H1 (cell line): Measurements from ENCODE around the gene TCF7L1. TPM values are rescaled to one million over a fixed set of nuclear protein-coding genes. Genes with fewer than 3 reads are reported as not detected.
"Not testable (repeated sequence)": the region's sequence is repeated elsewhere in the genome, so short reads cannot be mapped to it uniquely, and the experiment has no call there.

Source experiments
- CTCF ChIA-PET: fragments of 300-600 bp; sonication (Branson Sonifier 250); formaldehyde crosslinking; loops from one replicate; lab custom pipeline; 2021; ENCODE audit not compliant: partially characterized antibody; lab: Charles Lee
- POLR2A ChIA-PET: fragments of 300-600 bp; sonication (Branson Sonifier 250); formaldehyde crosslinking; loops from one replicate; lab custom pipeline; 2021; ENCODE audit warnings: inconsistent platforms; ENCODE audit not compliant: partially characterized antibody; lab: Charles Lee
- DNase-seq, 2 experiments: peaks; one replicate each; pipeline versions ENCODE4 v3.0.0 to v3.0.0-alpha.2; 2010 to 2022; ENCODE audit warnings: low spot score in 2 of 2, low read depth in 1 of 2, mixed read lengths in 1 of 2
- FAIRE-seq: peaks from 2 replicates; lab custom pipeline; 2011; peaks lifted over from hg19 to GRCh38; lab: Jason Lieb, UNC
- H2AFZ ChIP-seq: 2 replicates; pipeline ENCODE4 v1.8.1; 2012; ENCODE audit warnings: low read length, inconsistent platforms
- H2AK5ac ChIP-seq: 2 replicates; pipeline ENCODE4 v1.6.1; 2013; ENCODE audit warnings: low read depth, low read length
- H2BK120ac ChIP-seq: replicated peaks from 2 replicates; pipeline ENCODE3; 2013; ENCODE audit warnings: low read depth, low read length, inconsistent platforms
- H2BK12ac ChIP-seq: 2 replicates; pipeline ENCODE4 v1.6.1; 2013; ENCODE audit warnings: low read depth, low read length
- H2BK15ac ChIP-seq: 2 replicates; pipeline ENCODE4 v1.6.1; 2013; ENCODE audit warnings: low read length
- H2BK20ac ChIP-seq: 2 replicates; pipeline ENCODE4 v1.6.1; 2013; ENCODE audit warnings: low read length
- H2BK5ac ChIP-seq: 2 replicates; pipeline ENCODE4 v1.6.1; 2013; ENCODE audit warnings: low read depth, low read length
- H3K14ac ChIP-seq: 2 replicates; pipeline ENCODE4 v1.6.1; 2013; ENCODE audit warnings: inconsistent platforms; ENCODE audit not compliant: insufficient read length
- H3K18ac ChIP-seq: 2 replicates; pipeline ENCODE4 v1.6.1; 2013; ENCODE audit warnings: low read length; ENCODE audit errors: extremely low read depth
- H3K23ac ChIP-seq: 2 replicates; pipeline ENCODE4 v1.6.1; 2013; ENCODE audit warnings: inconsistent platforms; ENCODE audit not compliant: insufficient read length
- H3K23me2 ChIP-seq: 2 replicates; pipeline ENCODE4 v1.6.1; 2013; ENCODE audit warnings: low read depth, low read length
- H3K27ac ChIP-seq: 2 replicates; pipeline ENCODE4 v1.6.1; 2011; ENCODE audit warnings: low read depth, low read length, inconsistent platforms
- H3K27me3 ChIP-seq, 4 experiments: replicated peaks in 1 of 4; 1 replicate in 1 of 4; 2 replicates in 3 of 4; pipeline versions ENCODE4 v1.6.1 to v1.8.1; 2011 to 2013; ENCODE audit warnings: low read length in 3 of 4, mild to moderate bottlenecking in 3 of 4, inconsistent platforms in 2 of 4, mixed read lengths in 2 of 4, moderate library complexity in 1 of 4; ENCODE audit not compliant: control insufficient read depth in 3 of 4, insufficient read depth in 3 of 4; ENCODE audit errors: extremely low read depth in 1 of 4
- H3K36me3 ChIP-seq, 4 experiments: 2 replicates each; pipeline versions ENCODE4 v1.6.1 to v1.8.1; 2011 to 2013; ENCODE audit warnings: mild to moderate bottlenecking in 4 of 4, low read length in 3 of 4, moderate library complexity in 2 of 4, control low read depth in 1 of 4, inconsistent platforms in 1 of 4; ENCODE audit not compliant: insufficient read depth in 4 of 4, control insufficient read depth in 2 of 4
- H3K4ac ChIP-seq: replicated peaks from 2 replicates; pipeline ENCODE3; 2013; ENCODE audit warnings: low read length, low read depth, mixed read lengths, inconsistent platforms; ENCODE audit not compliant: insufficient read length
- H3K4me1 ChIP-seq, 4 experiments: replicated peaks in 1 of 4; 1 replicate in 1 of 4; 2 replicates in 3 of 4; pipeline versions ENCODE4 v1.6.1 to v1.8.1; 2011 to 2013; ENCODE audit warnings: low read length in 3 of 4, inconsistent platforms in 2 of 4, mixed read lengths in 1 of 4; ENCODE audit not compliant: insufficient read depth in 4 of 4, control insufficient read depth in 3 of 4
- H3K4me2 ChIP-seq, 2 experiments: 2 replicates each; pipeline versions ENCODE4 v1.6.1 to v1.8.1; 2011 to 2013; ENCODE audit warnings: low read depth in 2 of 2, low read length in 2 of 2, control low read depth in 1 of 2, inconsistent platforms in 1 of 2, mild to moderate bottlenecking in 1 of 2; ENCODE audit not compliant: insufficient read depth in 1 of 2
- H3K4me3 ChIP-seq, 4 experiments: fragments of 200-600, 300-600 bp in 1 of 4; sonication (generic), shearing (Covaris generic), sonication (Bioruptor Twin) in 1 of 4; 2 replicates each; pipeline versions ENCODE4 v1.5.1 to v1.8.1; 2011 to 2016; ENCODE audit warnings: low read length in 4 of 4, low read depth in 3 of 4, control low read depth in 2 of 4, inconsistent platforms in 2 of 4, mild to moderate bottlenecking in 2 of 4, mixed read lengths in 1 of 4, moderate library complexity in 1 of 4; ENCODE audit not compliant: insufficient read depth in 2 of 4; ENCODE audit errors: extremely low read depth in 1 of 4
- H3K56ac ChIP-seq: replicated peaks from 2 replicates; pipeline ENCODE3; 2013; ENCODE audit warnings: low read depth, mild to moderate bottlenecking, mixed read lengths, low read length, inconsistent platforms; ENCODE audit not compliant: insufficient read length
- H3K79me1 ChIP-seq: 2 replicates; pipeline ENCODE4 v1.6.1; 2013; ENCODE audit warnings: low read depth, low read length, control low read depth
- H3K79me2 ChIP-seq, 2 experiments: 2 replicates each; pipeline versions ENCODE4 v1.6.1 to v1.8.1; 2012 to 2013; ENCODE audit warnings: low read length in 2 of 2, mild to moderate bottlenecking in 2 of 2, inconsistent platforms in 1 of 2; ENCODE audit not compliant: insufficient read depth in 2 of 2, control insufficient read depth in 1 of 2
- H3K9ac ChIP-seq, 4 experiments: replicated peaks in 1 of 4; 1 replicate in 1 of 4; 2 replicates in 3 of 4; pipeline versions ENCODE4 v1.6.1 to v1.8.1; 2011 to 2013; ENCODE audit warnings: low read depth in 3 of 4, low read length in 3 of 4, control low read depth in 2 of 4, mild to moderate bottlenecking in 2 of 4, moderate library complexity in 2 of 4, inconsistent platforms in 1 of 4; ENCODE audit errors: extremely low read depth in 1 of 4
- H3K9me3 ChIP-seq, 2 experiments: 2 replicates each; pipeline versions ENCODE4 v1.6.1 to v1.8.1; 2012 to 2013; ENCODE audit warnings: mild to moderate bottlenecking in 2 of 2, moderate library complexity in 2 of 2, control low read depth in 1 of 2, inconsistent platforms in 1 of 2, low read depth in 1 of 2, low read length in 1 of 2, mixed read lengths in 1 of 2; ENCODE audit not compliant: insufficient read depth in 2 of 2
- H4K20me1 ChIP-seq, 2 experiments: replicated peaks in 1 of 2; 2 replicates each; pipeline versions ENCODE3 to v1.8.1; 2011 to 2013; ENCODE audit warnings: inconsistent platforms in 2 of 2, low read length in 2 of 2, mild to moderate bottlenecking in 1 of 2; ENCODE audit not compliant: insufficient read depth in 2 of 2, control insufficient read depth in 1 of 2
- H4K5ac ChIP-seq: 2 replicates; pipeline ENCODE4 v1.6.1; 2013; ENCODE audit warnings: low read length, low read depth, mixed read lengths, inconsistent platforms; ENCODE audit not compliant: insufficient read length
- H4K8ac ChIP-seq: 2 replicates; pipeline ENCODE4 v1.8.0; 2013; ENCODE audit warnings: mild to moderate bottlenecking, moderate library complexity, low read length, inconsistent platforms; ENCODE audit not compliant: insufficient read depth; ENCODE audit errors: extremely low read depth
- H4K91ac ChIP-seq: replicated peaks from 2 replicates; pipeline ENCODE3; 2013; ENCODE audit warnings: low read length, mixed read lengths, inconsistent platforms; ENCODE audit not compliant: insufficient read length
- WGBS, 2 experiments: shearing (Covaris generic) in 1 of 2; methylation state at CpG; one replicate each; pipeline versions ENCODE4 v1.1.6 to v1.1.7; 2013 to 2015; ENCODE audit warnings: low lambda C conversion rate in 2 of 2, mixed read lengths in 2 of 2, inconsistent platforms in 1 of 2, low coverage in 1 of 2, missing lambda C conversion rate in 1 of 2; ENCODE audit not compliant: insufficient replicate concordance in 2 of 2, insufficient coverage in 1 of 2, insufficient read length in 1 of 2; ENCODE audit errors: extremely low coverage in 1 of 2, missing lambda C conversion rate in 1 of 2; 5-methylcytosine and 5-hydroxymethylcytosine counted together
- polyA plus RNA-seq, 7 experiments: library from polyadenylated mRNA; depleted of rRNA in 3 of 7; stranded (reverse) in 5 of 7; unstranded in 2 of 7; fragments of >200 nt in 5 of 7; fragments of 200-250 nt in 2 of 7; gene quantifications; 1 replicate in 5 of 7; 2 replicates in 1 of 7; 4 replicates in 1 of 7; pipeline versions ENCODE4 v1.2.1 to v1.2.3, GENCODE V29; 2011 to 2013; ENCODE audit warnings: missing spikeins in 2 of 7, mixed read lengths in 2 of 7
- total RNA-seq: library from RNA; stranded (reverse); fragmentation: NEBNext Ultra II Directional; extraction: Animal tissue kit (Norgen Biotek cat#: 25700); gene quantifications from 2 replicates; pipeline ENCODE4 v1.2.1, GENCODE V29; 2021

The TCF7L1 gene
- total and polyA plus RNA-seq, 2 of the 8 experiments (the other 6 are each of a cell fraction or from before 2014, with no cell fraction given): 27.5 to 108 TPM

DNA sequence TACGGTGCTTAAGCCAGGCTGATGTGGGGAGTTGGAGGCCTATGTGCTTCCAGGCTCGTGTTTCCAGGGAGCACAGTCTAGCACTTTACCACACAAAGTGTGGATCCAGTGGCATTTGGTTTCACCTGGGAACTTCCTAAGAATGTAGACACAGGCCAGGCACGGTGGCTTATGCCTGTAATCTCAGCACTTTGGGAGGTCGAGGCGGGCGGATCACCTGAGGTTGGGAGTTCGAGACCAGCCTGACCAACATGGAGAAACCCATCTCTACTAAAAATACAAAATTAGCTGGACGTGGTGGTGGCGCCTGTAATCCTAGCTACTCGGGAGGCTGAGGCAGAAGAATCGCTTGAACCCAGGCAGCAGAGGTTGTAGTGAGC lies 190.8 kb downstream of the TCF7L1 start:
- H3K79me2 ChIP-seq: peaks cover 9 to 24% of the 10 kb centered on the region in 2 experiments
- peaks cover 17% of the 10 kb centered on the region for H3K79me1 ChIP-seq
- H2BK20ac ChIP-seq, H2AK5ac ChIP-seq, H2BK5ac ChIP-seq, H2AFZ ChIP-seq, H3K23ac ChIP-seq, H3K27ac ChIP-seq, H3K14ac ChIP-seq, H3K9me3 ChIP-seq, H3K56ac ChIP-seq, H2BK120ac ChIP-seq, H3K9ac ChIP-seq, H2BK15ac ChIP-seq, H4K8ac ChIP-seq, H3K4me2 ChIP-seq, H3K18ac ChIP-seq, H3K4ac ChIP-seq, H4K91ac ChIP-seq, FAIRE-seq, DNase-seq, H3K4me3 ChIP-seq, H2BK12ac ChIP-seq, H4K5ac ChIP-seq, H3K27me3 ChIP-seq: not testable (repeated sequence)
- ChIA-PET POLR2A (interaction anchor here (2.0 to 6.2 kb wide), 2 partner anchors 8 to 30 kb away, joined by 4 to 70 read pairs; partner anchors contain the start of genes ELMOD3 and RETSAT), CTCF (interaction anchor here (1.1 to 1.2 kb wide), 3 partner anchors 11 to 257 kb away, joined by 4 to 6 read pairs (median 5); no protein-coding TSS in a partner anchor)
- peaks cover 2 to 13% of the 10 kb centered on the region in 2 experiments for H4K20me1 ChIP-seq
- H3K23me2 ChIP-seq: peaks cover 17% of the 10 kb centered on the region
- peaks cover 0 to 13% (median 5%) of the 10 kb centered on the region in 4 experiments; a peak in 6 of 7 replicates for H3K4me1 ChIP-seq
- WGBS, 2 experiments: 98% methylated on average over 11 of the region's 11 CpGs; no CpG with 5 or more reads in 1 of the 2 experiments
- H3K36me3 ChIP-seq: peaks cover 18 to 46% (median 28%) of the 10 kb centered on the region in 4 experiments
